ENCODE data around the gene TPTE.
"Not testable (repeated sequence)": the region's sequence is repeated elsewhere in the genome, so short reads cannot be mapped to it uniquely, and the experiment has no call there.

The TPTE gene

GRCh38 chr21:10640446-10640845 is 119.1 kb downstream of the TPTE start:
- no peak for FAIRE-seq
- DNase-seq (ENCODE audit: insufficient read length), result no peak
- TF ChIP-seq TAF1 (IDR thresholded peaks at IDR 0.05; ENCODE audit: borderline replicate concordance, low read depth, low read length) (no peak), POLR2A (IDR thresholded peaks at IDR 0.05; ENCODE audit: low read depth, low read length) (no peak), POLR2AphosphoS5 (IDR thresholded peaks at IDR 0.05; ENCODE audit: low read depth, low read length) (no peak)

- no peak for TF ChIP-seq TAF1 (IDR thresholded peaks at IDR 0.05; ENCODE audit: borderline replicate concordance, low read depth, low read length)
- no peak for TF ChIP-seq POLR2AphosphoS5 (IDR thresholded peaks at IDR 0.05; ENCODE audit: low read depth, low read length)
- no peak for TF ChIP-seq POLR2A (IDR thresholded peaks at IDR 0.05; ENCODE audit: low read depth, low read length)
- DNase-seq (ENCODE audit: insufficient read length) (no peak), FAIRE-seq (no peak)
These were observed 119.7 kb downstream of the TPTE start for GRCh38 chr21:10641107-10641506.

GRCh38 chr21:10645667-10646066 is 124.3 kb downstream of the TPTE start:
- not testable (repeated sequence) for DNase-seq (ENCODE audit: insufficient read length); FAIRE-seq

GRCh38 chr21:10649350-10650149 is 128.2 kb downstream of the TPTE start:
- FAIRE-seq; DNase-seq (ENCODE audit: insufficient read length): not testable (repeated sequence)

GRCh38 chr21:10650297-10650696 is 128.9 kb downstream of the TPTE start:
- DNase-seq (ENCODE audit: insufficient read length); FAIRE-seq: not testable (repeated sequence)

Measured in GM12892 (cell line).